ENCODE data around the gene ADAMTSL3. TPM values are rescaled to one million over a fixed set of nuclear protein-coding genes. Genes with fewer than 3 reads are reported as not detected.
"Not testable (repeated sequence)": the region's sequence is repeated elsewhere in the genome, so short reads cannot be mapped to it uniquely, and the experiment has no call there.

The ADAMTSL3 gene
- total RNA-seq, 1 experiment from 2014 or later, result 0.48 TPM

- no peaks in the 10 kb centered on the region for H3K27me3 ChIP-seq (ENCODE audit: control insufficient read depth, insufficient read depth, low read length)
- no peak overlapping the region for H3K4me3 ChIP-seq (ENCODE audit: insufficient read depth, low read depth, low read length)
- no peak for DNase-seq
These were observed 79.3 kb downstream of the ADAMTSL3 start for GRCh38 chr15:83733206-83733605.

GRCh38 chr15:83733691-83734090 lies 79.8 kb downstream of the ADAMTSL3 start:
- Histone ChIP-seq H3K4me3 (ENCODE audit: insufficient read depth, low read depth, low read length) (no peak overlapping the region), H3K36me3 (replicated peaks; ENCODE audit: control insufficient read depth, insufficient read depth, low read length) (no peaks in the 10 kb centered on the region), H3K27me3 (ENCODE audit: control insufficient read depth, insufficient read depth, low read length) (no peaks in the 10 kb centered on the region)
- no peak for DNase-seq

More at GRCh38 chr15:83733206-83733605, 79.3 kb downstream of the ADAMTSL3 start:
- no peaks in the 10 kb centered on the region for H3K36me3 ChIP-seq (replicated peaks; ENCODE audit: control insufficient read depth, insufficient read depth, low read length)

GRCh38 chr15:83734487-83734886 lies 80.6 kb downstream of the ADAMTSL3 start:
- no peaks in the 10 kb centered on the region for H3K36me3 ChIP-seq (replicated peaks; ENCODE audit: control insufficient read depth, insufficient read depth, low read length)
- H3K27me3 ChIP-seq (ENCODE audit: control insufficient read depth, insufficient read depth, low read length), result no peaks in the 10 kb centered on the region
- peak; percentile 21 for DNase-seq
- H3K4me3 ChIP-seq (ENCODE audit: insufficient read depth, low read depth, low read length), result no peak overlapping the region

- Histone ChIP-seq H3K4me3 (ENCODE audit: insufficient read depth, low read depth, low read length) (no peak overlapping the region), H3K36me3 (replicated peaks; ENCODE audit: control insufficient read depth, insufficient read depth, low read length) (no peaks in the 10 kb centered on the region), H3K27me3 (ENCODE audit: control insufficient read depth, insufficient read depth, low read length) (no peaks in the 10 kb centered on the region)
- no peak for DNase-seq
These were observed 85.7 kb downstream of the ADAMTSL3 start for GRCh38 chr15:83739629-83740028.

GRCh38 chr15:83745771-83746170 lies 91.8 kb downstream of the ADAMTSL3 start:
- H3K27me3 ChIP-seq (ENCODE audit: control insufficient read depth, insufficient read depth, low read length), result no peaks in the 10 kb centered on the region
- no peak for DNase-seq
- H3K36me3 ChIP-seq (replicated peaks; ENCODE audit: control insufficient read depth, insufficient read depth, low read length), result no peaks in the 10 kb centered on the region
- no peak overlapping the region for H3K4me3 ChIP-seq (ENCODE audit: insufficient read depth, low read depth, low read length)

GRCh38 chr15:83746231-83746630 lies 92.3 kb downstream of the ADAMTSL3 start:
- no peaks in the 10 kb centered on the region for H3K36me3 ChIP-seq (replicated peaks; ENCODE audit: control insufficient read depth, insufficient read depth, low read length)
- H3K27me3 ChIP-seq (ENCODE audit: control insufficient read depth, insufficient read depth, low read length), result no peaks in the 10 kb centered on the region
- no peak for DNase-seq
- H3K4me3 ChIP-seq (ENCODE audit: insufficient read depth, low read depth, low read length), result no peak overlapping the region

GRCh38 chr15:83747050-83747717 lies 93.3 kb downstream of the ADAMTSL3 start:
- DNase-seq, result peak; percentile 37
- Histone ChIP-seq H3K27me3 (ENCODE audit: control insufficient read depth, insufficient read depth, low read length) (no peaks in the 10 kb centered on the region), H3K36me3 (replicated peaks; ENCODE audit: control insufficient read depth, insufficient read depth, low read length) (no peaks in the 10 kb centered on the region), H3K4me3 (ENCODE audit: insufficient read depth, low read depth, low read length) (no peak overlapping the region)

GRCh38 chr15:83747718-83748110 lies 93.8 kb downstream of the ADAMTSL3 start:
- no peaks in the 10 kb centered on the region for H3K36me3 ChIP-seq (replicated peaks; ENCODE audit: control insufficient read depth, insufficient read depth, low read length)
- DNase-seq, result no peak

GRCh38 chr15:83753872-83754493 lies 100.1 kb downstream of the ADAMTSL3 start:
- no peaks in the 10 kb centered on the region for H3K27me3 ChIP-seq (ENCODE audit: control insufficient read depth, insufficient read depth, low read length)
- H3K4me3 ChIP-seq (ENCODE audit: insufficient read depth, low read depth, low read length), result no peak overlapping the region
- H3K36me3 ChIP-seq (replicated peaks; ENCODE audit: control insufficient read depth, insufficient read depth, low read length), result no peaks in the 10 kb centered on the region

More at GRCh38 chr15:83747718-83748110, 93.8 kb downstream of the ADAMTSL3 start:
- H3K4me3 ChIP-seq (ENCODE audit: insufficient read depth, low read depth, low read length), result no peak overlapping the region
- H3K27me3 ChIP-seq (ENCODE audit: control insufficient read depth, insufficient read depth, low read length), result no peaks in the 10 kb centered on the region

GRCh38 chr15:83757291-83757690 lies 103.4 kb downstream of the ADAMTSL3 start:
- not testable (repeated sequence) for DNase-seq; H3K27me3 ChIP-seq (ENCODE audit: control insufficient read depth, insufficient read depth, low read length); H3K4me3 ChIP-seq (ENCODE audit: insufficient read depth, low read depth, low read length); H3K36me3 ChIP-seq (replicated peaks; ENCODE audit: control insufficient read depth, insufficient read depth, low read length)

More at GRCh38 chr15:83753872-83754493, 100.1 kb downstream of the ADAMTSL3 start:
- DNase-seq, result no peak

- Histone ChIP-seq H3K36me3 (replicated peaks; ENCODE audit: control insufficient read depth, insufficient read depth, low read length) (no peaks in the 10 kb centered on the region), H3K27me3 (ENCODE audit: control insufficient read depth, insufficient read depth, low read length) (no peaks in the 10 kb centered on the region), H3K4me3 (ENCODE audit: insufficient read depth, low read depth, low read length) (no peak overlapping the region)
- DNase-seq, result no peak
These were observed 108.4 kb downstream of the ADAMTSL3 start for GRCh38 chr15:83762367-83762766.

- DNase-seq, result no peak
- H3K36me3 ChIP-seq (replicated peaks; ENCODE audit: control insufficient read depth, insufficient read depth, low read length), result no peaks in the 10 kb centered on the region
These were observed 110.4 kb downstream of the ADAMTSL3 start for GRCh38 chr15:83764201-83764838.

GRCh38 chr15:83766339-83766738 lies 112.4 kb downstream of the ADAMTSL3 start:
- H3K27me3 ChIP-seq (ENCODE audit: control insufficient read depth, insufficient read depth, low read length), result no peaks in the 10 kb centered on the region
- H3K4me3 ChIP-seq (ENCODE audit: insufficient read depth, low read depth, low read length), result no peak overlapping the region
- DNase-seq, result no peak
- H3K36me3 ChIP-seq (replicated peaks; ENCODE audit: control insufficient read depth, insufficient read depth, low read length), result no peaks in the 10 kb centered on the region

More at GRCh38 chr15:83764201-83764838, 110.4 kb downstream of the ADAMTSL3 start:
- H3K27me3 ChIP-seq (ENCODE audit: control insufficient read depth, insufficient read depth, low read length), result no peaks in the 10 kb centered on the region
- no peak overlapping the region for H3K4me3 ChIP-seq (ENCODE audit: insufficient read depth, low read depth, low read length)

- Histone ChIP-seq H3K36me3 (replicated peaks; ENCODE audit: control insufficient read depth, insufficient read depth, low read length) (no peaks in the 10 kb centered on the region), H3K27me3 (ENCODE audit: control insufficient read depth, insufficient read depth, low read length) (no peaks in the 10 kb centered on the region), H3K4me3 (ENCODE audit: insufficient read depth, low read depth, low read length) (no peak overlapping the region)
- DNase-seq, result no peak
These were observed 113.8 kb downstream of the ADAMTSL3 start for GRCh38 chr15:83767741-83768140.

GRCh38 chr15:83769411-83769999 lies 115.6 kb downstream of the ADAMTSL3 start:
- H3K36me3 ChIP-seq (replicated peaks; ENCODE audit: control insufficient read depth, insufficient read depth, low read length), result no peaks in the 10 kb centered on the region
- H3K4me3 ChIP-seq (ENCODE audit: insufficient read depth, low read depth, low read length), result no peak overlapping the region
- no peaks in the 10 kb centered on the region for H3K27me3 ChIP-seq (ENCODE audit: control insufficient read depth, insufficient read depth, low read length)
- no peak for DNase-seq

Data from H7 (cell line).